Measurements from ENCODE around the gene TMEM178B.
"Not testable (repeated sequence)": the region's sequence is repeated elsewhere in the genome, so short reads cannot be mapped to it uniquely, and the experiment has no call there.

Gene TMEM178B

GRCh38 chr7:141074162-141074991 lies 513 bp downstream of the TMEM178B start:
- DNase-seq = peak; percentile 71 to 84

- DNase-seq = no peak
Measured at GRCh38 chr7:141074997-141075396, 1.1 kb downstream of the TMEM178B start.

GRCh38 chr7:141076377-141076776 lies 2.5 kb downstream of the TMEM178B start:
- DNase-seq = peak; percentile 76 to 88

GRCh38 chr7:141079219-141079618 lies 5.4 kb downstream of the TMEM178B start:
- DNase-seq = no peak

- DNase-seq = not testable (repeated sequence)
Measured at GRCh38 chr7:141089490-141089889, 15.6 kb downstream of the TMEM178B start.

- no peak for DNase-seq
Measured at GRCh38 chr7:141094336-141095070, 20.6 kb downstream of the TMEM178B start.

- DNase-seq = no peak
Measured at GRCh38 chr7:141097430-141097829, 23.6 kb downstream of the TMEM178B start.

- DNase-seq = peak; percentile 26 to 61
Measured at GRCh38 chr7:141102436-141102835, 28.6 kb downstream of the TMEM178B start.

GRCh38 chr7:141103847-141104429 lies 30.1 kb downstream of the TMEM178B start:
- no peak for DNase-seq

- DNase-seq = no peak
Measured at GRCh38 chr7:141113131-141113530, 39.3 kb downstream of the TMEM178B start.

GRCh38 chr7:141114029-141114664 lies 40.3 kb downstream of the TMEM178B start:
- DNase-seq = no peak

- DNase-seq = peak; percentile 95 to 100
Measured at GRCh38 chr7:141115965-141116364, 42.1 kb downstream of the TMEM178B start.

- not testable (repeated sequence) for DNase-seq
Measured at GRCh38 chr7:141116661-141117060, 42.8 kb downstream of the TMEM178B start.

GRCh38 chr7:141118767-141119166 lies 44.9 kb downstream of the TMEM178B start:
- no peak for DNase-seq

GRCh38 chr7:141119187-141119586 lies 45.3 kb downstream of the TMEM178B start:
- no peak for DNase-seq

GRCh38 chr7:141122736-141123135 lies 48.9 kb downstream of the TMEM178B start:
- DNase-seq = no peak

GRCh38 chr7:141123522-141123921 lies 49.7 kb downstream of the TMEM178B start:
- no peak for DNase-seq

GRCh38 chr7:141126107-141126506 lies 52.2 kb downstream of the TMEM178B start:
- DNase-seq = no peak

- no peak for DNase-seq
Measured at GRCh38 chr7:141128506-141128905, 54.6 kb downstream of the TMEM178B start.

GRCh38 chr7:141128931-141129330 lies 55.1 kb downstream of the TMEM178B start:
- DNase-seq = no peak

- DNase-seq = no peak
Measured at GRCh38 chr7:141132671-141133070, 58.8 kb downstream of the TMEM178B start.

- DNase-seq = no peak
Measured at GRCh38 chr7:141133646-141134045, 59.8 kb downstream of the TMEM178B start.

- DNase-seq = no peak
Measured at GRCh38 chr7:141142058-141142457, 68.2 kb downstream of the TMEM178B start.
